ENCODE measurements around the gene ADCY2. TPM values are rescaled to one million over a fixed set of nuclear protein-coding genes. Genes with fewer than 3 reads are reported as not detected.

The ADCY2 gene
- total RNA-seq, 1 donor from 2014 or later: 1.5 TPM

GRCh38 chr5:7747728-7748127 is 351.8 kb downstream of the ADCY2 start:
- Mint-ChIP-seq H3K9me3 (ENCODE audit: unreplicated experiment) (no peaks in the 10 kb centered on the region), H3K36me3 (ENCODE audit: low read depth, unreplicated experiment) (no peaks in the 10 kb centered on the region), H3K27me3 (ENCODE audit: unreplicated experiment) (peaks cover 3% of the 10 kb centered on the region), H3K27ac (ENCODE audit: unreplicated experiment) (no peak overlapping the region), H3K4me1 (ENCODE audit: unreplicated experiment) (peaks cover 2% of the 10 kb centered on the region), H3K4me3 (ENCODE audit: unreplicated experiment) (no peak overlapping the region)
- no peak for TF ChIP-seq CTCF (IDR thresholded peaks at IDR 0.05; ENCODE audit: unreplicated experiment)
- DNase-seq (ENCODE audit: low spot score): no peak

- H3K27me3 Mint-ChIP-seq (ENCODE audit: unreplicated experiment): peaks cover 3% of the 10 kb centered on the region
- H3K27ac Mint-ChIP-seq (ENCODE audit: unreplicated experiment): no peak overlapping the region
- TF ChIP-seq CTCF (IDR thresholded peaks at IDR 0.05; ENCODE audit: unreplicated experiment): no peak
These were observed 353.7 kb downstream of the ADCY2 start for GRCh38 chr5:7749626-7750025.

GRCh38 chr5:7751874-7752273 is 355.9 kb downstream of the ADCY2 start:
- H3K4me1 Mint-ChIP-seq (ENCODE audit: unreplicated experiment): peaks cover 15% of the 10 kb centered on the region
- H3K9me3 Mint-ChIP-seq (ENCODE audit: unreplicated experiment): no peaks in the 10 kb centered on the region
- H3K36me3 Mint-ChIP-seq (ENCODE audit: low read depth, unreplicated experiment): no peaks in the 10 kb centered on the region
- no peak for TF ChIP-seq CTCF (IDR thresholded peaks at IDR 0.05; ENCODE audit: unreplicated experiment)
- DNase-seq (ENCODE audit: low spot score): no peak
- peaks cover 2% of the 10 kb centered on the region for H3K27me3 Mint-ChIP-seq (ENCODE audit: unreplicated experiment)
- H3K4me3 Mint-ChIP-seq (ENCODE audit: unreplicated experiment): no peak overlapping the region
- H3K27ac Mint-ChIP-seq (ENCODE audit: unreplicated experiment): no peak overlapping the region

More at GRCh38 chr5:7749626-7750025, 353.7 kb downstream of the ADCY2 start:
- Mint-ChIP-seq H3K4me3 (ENCODE audit: unreplicated experiment) (no peak overlapping the region), H3K9me3 (ENCODE audit: unreplicated experiment) (no peaks in the 10 kb centered on the region), H3K4me1 (ENCODE audit: unreplicated experiment) (peaks cover 2% of the 10 kb centered on the region), H3K36me3 (ENCODE audit: low read depth, unreplicated experiment) (no peaks in the 10 kb centered on the region)
- no peak for DNase-seq (ENCODE audit: low spot score)

GRCh38 chr5:7753181-7753580 is 357.2 kb downstream of the ADCY2 start:
- peaks cover 2% of the 10 kb centered on the region for H3K27me3 Mint-ChIP-seq (ENCODE audit: unreplicated experiment)
- no peak overlapping the region for H3K27ac Mint-ChIP-seq (ENCODE audit: unreplicated experiment)
- no peaks in the 10 kb centered on the region for H3K36me3 Mint-ChIP-seq (ENCODE audit: low read depth, unreplicated experiment)
- DNase-seq (ENCODE audit: low spot score): no peak
- H3K4me3 Mint-ChIP-seq (ENCODE audit: unreplicated experiment): no peak overlapping the region
- no peak for TF ChIP-seq CTCF (IDR thresholded peaks at IDR 0.05; ENCODE audit: unreplicated experiment)
- H3K4me1 Mint-ChIP-seq (ENCODE audit: unreplicated experiment): peaks cover 15% of the 10 kb centered on the region
- no peaks in the 10 kb centered on the region for H3K9me3 Mint-ChIP-seq (ENCODE audit: unreplicated experiment)

GRCh38 chr5:7753596-7753995 is 357.7 kb downstream of the ADCY2 start:
- peaks cover 2% of the 10 kb centered on the region for H3K27me3 Mint-ChIP-seq (ENCODE audit: unreplicated experiment)
- no peak overlapping the region for H3K27ac Mint-ChIP-seq (ENCODE audit: unreplicated experiment)
- no peaks in the 10 kb centered on the region for H3K36me3 Mint-ChIP-seq (ENCODE audit: low read depth, unreplicated experiment)
- peaks cover 15% of the 10 kb centered on the region for H3K4me1 Mint-ChIP-seq (ENCODE audit: unreplicated experiment)
- no peaks in the 10 kb centered on the region for H3K9me3 Mint-ChIP-seq (ENCODE audit: unreplicated experiment)
- no peak overlapping the region for H3K4me3 Mint-ChIP-seq (ENCODE audit: unreplicated experiment)
- no peak for DNase-seq (ENCODE audit: low spot score)
- no peak for TF ChIP-seq CTCF (IDR thresholded peaks at IDR 0.05; ENCODE audit: unreplicated experiment)

Measured in endothelial cell (in vitro differentiated cells).